GM12874 (cell line): ENCODE measurements around the gene HAUS7.

Experiments used
- TF ChIP-seq, protein P1 (sequence below): IDR thresholded peaks from 2 replicates; pipeline ENCODE4 v1.5.1; 2011; ENCODE audit warnings: low read depth, mild to moderate bottlenecking, control low read depth, low read length, moderate library complexity; ENCODE audit not compliant: insufficient read depth

HAUS7 gene

DNA sequence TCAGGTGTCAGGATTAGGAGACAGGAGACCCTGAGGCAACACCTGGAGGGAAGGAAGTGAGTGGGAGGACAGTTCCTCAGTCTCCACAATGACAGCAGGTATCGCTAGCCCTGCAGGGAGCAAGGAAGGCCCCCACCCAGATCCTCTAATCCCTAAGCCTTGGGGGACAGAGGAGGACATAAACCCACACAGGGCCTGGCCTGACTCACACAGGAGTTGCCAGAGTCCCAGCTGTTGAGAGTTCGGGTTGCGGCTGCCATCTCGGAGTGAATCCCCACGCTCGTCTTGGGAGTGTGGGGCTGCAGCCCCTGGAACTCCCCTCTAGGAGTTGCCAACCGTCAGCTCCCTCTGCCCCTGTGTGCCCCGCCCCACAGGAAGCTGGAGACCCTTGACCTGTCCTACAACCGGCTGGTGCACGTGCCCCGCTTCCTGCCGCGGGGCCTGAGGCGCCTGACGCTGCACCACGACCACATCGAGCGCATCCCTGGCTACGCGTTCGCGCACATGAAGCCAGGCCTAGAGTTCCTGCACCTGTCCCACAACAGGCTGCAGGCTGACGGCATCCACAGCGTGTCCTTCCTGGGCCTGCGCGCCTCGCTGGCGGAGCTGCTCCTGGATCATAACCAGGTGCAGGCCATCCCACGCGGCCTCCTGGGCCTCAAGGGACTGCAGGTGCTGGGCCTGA lies 15.2 kb upstream of the HAUS7 start:
- TF ChIP-seq, protein P1, sequence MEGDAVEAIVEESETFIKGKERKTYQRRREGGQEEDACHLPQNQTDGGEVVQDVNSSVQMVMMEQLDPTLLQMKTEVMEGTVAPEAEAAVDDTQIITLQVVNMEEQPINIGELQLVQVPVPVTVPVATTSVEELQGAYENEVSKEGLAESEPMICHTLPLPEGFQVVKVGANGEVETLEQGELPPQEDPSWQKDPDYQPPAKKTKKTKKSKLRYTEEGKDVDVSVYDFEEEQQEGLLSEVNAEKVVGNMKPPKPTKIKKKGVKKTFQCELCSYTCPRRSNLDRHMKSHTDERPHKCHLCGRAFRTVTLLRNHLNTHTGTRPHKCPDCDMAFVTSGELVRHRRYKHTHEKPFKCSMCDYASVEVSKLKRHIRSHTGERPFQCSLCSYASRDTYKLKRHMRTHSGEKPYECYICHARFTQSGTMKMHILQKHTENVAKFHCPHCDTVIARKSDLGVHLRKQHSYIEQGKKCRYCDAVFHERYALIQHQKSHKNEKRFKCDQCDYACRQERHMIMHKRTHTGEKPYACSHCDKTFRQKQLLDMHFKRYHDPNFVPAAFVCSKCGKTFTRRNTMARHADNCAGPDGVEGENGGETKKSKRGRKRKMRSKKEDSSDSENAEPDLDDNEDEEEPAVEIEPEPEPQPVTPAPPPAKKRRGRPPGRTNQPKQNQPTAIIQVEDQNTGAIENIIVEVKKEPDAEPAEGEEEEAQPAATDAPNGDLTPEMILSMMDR = no peak

- TF ChIP-seq, protein P1 = no peak
These were observed 12.1 kb upstream of the HAUS7 start for GRCh38 chrX:153482376-153483015.

GRCh38 chrX:153481043-153481442 lies 10.7 kb upstream of the HAUS7 start:
- TF ChIP-seq, protein P1 = no peak

DNA sequence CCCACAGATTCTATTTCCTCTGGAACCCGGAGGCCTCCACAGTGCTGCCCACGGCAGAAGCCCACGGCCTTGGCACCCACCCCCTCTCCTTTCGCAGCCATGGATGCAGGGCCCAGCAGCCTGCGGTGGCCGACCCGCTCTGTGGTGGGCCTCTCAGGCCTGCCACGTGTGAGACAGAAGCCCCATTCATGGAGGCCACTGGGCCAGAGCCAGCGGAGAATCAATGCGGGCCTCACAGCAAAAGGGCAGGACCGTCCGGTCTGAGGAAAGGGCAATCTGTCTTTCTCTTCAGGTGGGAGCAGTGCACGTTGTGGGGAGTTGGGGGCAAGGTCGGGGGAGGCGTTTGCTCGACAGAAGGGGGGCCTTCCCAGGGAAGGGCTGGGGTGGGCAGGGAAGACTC lies 8.4 kb upstream of the HAUS7 start:
- TF ChIP-seq, protein P1 = no peak

DNA sequence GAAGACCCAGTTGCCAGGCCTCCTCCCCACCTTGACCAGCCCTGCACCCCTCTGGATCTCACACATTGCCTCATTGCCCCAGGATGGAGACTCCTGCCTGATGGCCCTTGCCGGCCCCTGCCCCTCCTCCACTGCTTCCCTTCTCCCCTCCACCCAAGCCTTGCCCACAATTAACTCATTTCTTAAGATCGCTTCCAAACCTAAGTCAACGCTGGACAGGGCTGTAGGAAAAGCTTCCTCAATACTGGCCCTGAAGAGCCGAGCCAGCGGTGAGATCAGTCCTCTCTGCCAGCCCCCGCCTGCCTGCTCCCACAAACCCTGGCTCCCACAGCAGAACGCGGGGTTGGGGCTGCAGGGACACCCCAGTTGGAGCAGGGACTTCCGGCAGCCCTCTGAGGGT lies 7.5 kb upstream of the HAUS7 start:
- TF ChIP-seq, protein P1 = no peak

DNA sequence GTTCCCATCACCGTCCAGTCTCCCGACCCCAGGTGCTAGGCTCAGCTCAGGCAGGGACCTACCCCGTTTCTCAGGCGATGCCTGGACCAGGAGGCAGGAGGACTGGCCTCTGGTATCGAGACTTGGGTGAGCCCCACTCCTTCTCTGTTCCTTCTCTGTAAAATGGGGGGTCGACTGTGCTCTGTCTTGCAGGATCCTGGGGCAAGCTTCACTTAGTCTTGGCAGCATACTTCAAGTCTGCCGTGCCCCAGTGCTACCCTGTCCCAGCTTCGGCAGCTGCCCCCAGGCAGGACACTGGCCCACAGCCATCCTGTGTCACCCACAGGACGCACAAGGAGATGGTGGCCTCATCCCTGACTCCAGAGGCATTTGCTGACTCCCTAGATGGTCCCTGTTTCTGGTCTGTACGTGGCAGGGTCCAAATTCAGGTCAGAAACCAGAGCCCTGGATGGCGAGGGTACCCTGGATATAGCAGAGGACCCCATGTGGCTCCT lies 7.0 kb upstream of the HAUS7 start:
- TF ChIP-seq, protein P1 = no peak

DNA sequence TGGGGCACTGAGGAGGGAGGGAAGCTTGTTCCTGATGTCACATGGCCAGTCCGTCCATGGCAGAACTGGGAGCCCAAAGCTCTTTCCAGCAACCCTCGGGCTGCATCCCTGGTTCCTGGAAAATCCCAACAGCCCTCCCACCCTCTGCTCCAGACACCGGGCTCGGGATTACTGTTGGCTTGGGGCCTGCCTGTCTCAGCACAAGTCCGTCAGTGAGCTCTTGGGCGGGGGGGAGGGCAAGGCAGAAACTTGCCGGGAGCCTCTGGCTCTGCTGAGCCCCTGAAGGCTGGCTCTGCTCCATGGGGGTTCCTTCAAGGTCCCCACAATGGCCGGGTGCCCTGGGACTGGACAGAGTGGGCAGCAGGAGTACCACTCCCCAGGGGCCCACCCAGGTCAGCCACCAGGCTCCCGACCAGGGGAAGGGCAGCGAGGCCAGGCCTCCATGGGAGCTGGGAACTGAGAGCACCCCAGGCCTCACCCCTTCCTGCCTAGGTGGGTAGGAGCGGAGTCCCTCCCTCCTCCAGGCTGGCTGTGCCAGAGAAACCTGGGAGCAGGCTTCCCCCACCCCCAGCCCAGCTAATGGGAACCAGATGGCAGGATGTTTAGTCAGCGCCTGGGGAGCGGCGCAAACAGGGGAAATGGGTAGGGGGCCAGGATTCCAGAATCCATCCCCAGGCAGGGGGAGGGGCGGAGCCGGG lies 6.4 kb upstream of the HAUS7 start:
- TF ChIP-seq, protein P1 = no peak
